H9 (cell line): ENCODE measurements around the gene ACOXL. TPM values are rescaled to one million over a fixed set of nuclear protein-coding genes. Genes with fewer than 3 reads are reported as not detected.

Experiments used
- DNase-seq: peaks from one replicate; pipeline ENCODE4 v3.0.0-alpha.2; 2017
- H2AFZ ChIP-seq: one replicate; pipeline ENCODE4 v1.6.1; 2013; ENCODE audit warnings: mild to moderate bottlenecking, low read length, control low read depth, moderate library complexity
- H2AK5ac ChIP-seq: 2 replicates; pipeline ENCODE4 v1.6.1; 2013; ENCODE audit warnings: low read length, control low read depth, mixed read lengths; ENCODE audit not compliant: insufficient read length
- H2BK120ac ChIP-seq: one replicate; pipeline ENCODE4 v1.6.1; 2013; ENCODE audit warnings: low read depth, mild to moderate bottlenecking, low read length, control low read depth, inconsistent platforms; ENCODE audit not compliant: poor library complexity, severe bottlenecking
- H2BK12ac ChIP-seq: 2 replicates; pipeline ENCODE4 v1.6.1; 2013; ENCODE audit warnings: low read length, control low read depth, mixed read lengths, low read depth; ENCODE audit not compliant: insufficient read length
- H2BK15ac ChIP-seq: 2 replicates; pipeline ENCODE4 v1.6.1; 2013; ENCODE audit warnings: low read depth, low read length, control low read depth
- H2BK20ac ChIP-seq: one replicate; pipeline ENCODE4 v1.6.1; 2013; ENCODE audit warnings: low read depth, mild to moderate bottlenecking, low read length, control low read depth, inconsistent platforms; ENCODE audit not compliant: poor library complexity, severe bottlenecking
- H2BK5ac ChIP-seq: 2 replicates; pipeline ENCODE4 v1.6.1; 2013; ENCODE audit warnings: low read length, control low read depth, mixed read lengths; ENCODE audit not compliant: insufficient read length
- H3K14ac ChIP-seq: 2 replicates; pipeline ENCODE4 v1.6.1; 2013; ENCODE audit warnings: low read length, control low read depth; ENCODE audit not compliant: insufficient read depth
- H3K18ac ChIP-seq: 2 replicates; pipeline ENCODE4 v1.6.1; 2013; ENCODE audit warnings: low read depth, mild to moderate bottlenecking, mixed read lengths, low read length, control low read depth; ENCODE audit not compliant: insufficient read length
- H3K23ac ChIP-seq: 2 replicates; pipeline ENCODE4 v1.6.1; 2013; ENCODE audit warnings: low read length, control low read depth, mixed read lengths, low read depth; ENCODE audit not compliant: insufficient read length
- H3K23me2 ChIP-seq: 2 replicates; pipeline ENCODE4 v1.6.1; 2013; ENCODE audit warnings: low read depth, mild to moderate bottlenecking, mixed read lengths, low read length, control low read depth; ENCODE audit not compliant: insufficient read length, poor library complexity, severe bottlenecking
- H3K27ac ChIP-seq: 2 replicates; pipeline ENCODE4 v1.5.1; 2013; ENCODE audit warnings: low read length, control low read depth, mixed read lengths, low read depth; ENCODE audit not compliant: insufficient read length
- H3K27me3 ChIP-seq: 2 replicates; pipeline ENCODE4 v1.6.1; 2013; ENCODE audit warnings: low read length, control low read depth, inconsistent platforms; ENCODE audit not compliant: insufficient read depth
- H3K4ac ChIP-seq: 2 replicates; pipeline ENCODE4 v1.6.1; 2013; ENCODE audit warnings: low read depth, mild to moderate bottlenecking, control low read depth, inconsistent platforms, low read length, moderate library complexity
- H3K4me1 ChIP-seq: 2 replicates; pipeline ENCODE4 v1.6.1; 2013; ENCODE audit warnings: low read length, control low read depth, inconsistent platforms; ENCODE audit not compliant: insufficient read depth
- H3K4me2 ChIP-seq: 2 replicates; pipeline ENCODE4 v1.6.1; 2013; ENCODE audit warnings: low read length, control low read depth, mixed read lengths; ENCODE audit not compliant: insufficient read length, insufficient read depth
- H3K56ac ChIP-seq: 2 replicates; pipeline ENCODE4 v1.6.1; 2013; ENCODE audit warnings: low read depth, mild to moderate bottlenecking, mixed read lengths, low read length, control low read depth; ENCODE audit not compliant: insufficient read length
- H3K79me1 ChIP-seq: 2 replicates; pipeline ENCODE4 v1.6.1; 2013; ENCODE audit warnings: low read depth, mild to moderate bottlenecking, moderate library complexity, low read length, control low read depth, inconsistent platforms; ENCODE audit not compliant: insufficient read depth, poor library complexity, severe bottlenecking
- H3K79me2 ChIP-seq: 2 replicates; pipeline ENCODE4 v1.6.1; 2013; ENCODE audit warnings: low read length, control low read depth, inconsistent platforms; ENCODE audit not compliant: insufficient read depth
- H3K9ac ChIP-seq: 2 replicates; pipeline ENCODE4 v1.6.1; 2013; ENCODE audit warnings: low read length, control low read depth, mixed read lengths; ENCODE audit not compliant: insufficient read length; ENCODE audit errors: extremely low read depth
- H3K9me3 ChIP-seq: one replicate; pipeline ENCODE4 v1.6.1; 2013; ENCODE audit warnings: low read depth, low read length, inconsistent platforms; ENCODE audit not compliant: control insufficient read depth
- H3T11ph ChIP-seq: one replicate; pipeline ENCODE4 v1.6.1; 2013; ENCODE audit warnings: mild to moderate bottlenecking, low read length, control low read depth, inconsistent platforms
- H4K20me1 ChIP-seq: one replicate; pipeline ENCODE4 v1.6.1; 2013; ENCODE audit not compliant: control insufficient read depth, insufficient read length, insufficient read depth
- H4K5ac ChIP-seq: 2 replicates; pipeline ENCODE4 v1.6.1; 2013; ENCODE audit warnings: low read depth, mild to moderate bottlenecking, mixed read lengths, low read length, control low read depth; ENCODE audit not compliant: insufficient read length
- H4K8ac ChIP-seq: replicated peaks from 2 replicates; pipeline ENCODE4 v1.6.1; 2013; ENCODE audit warnings: low read length, control low read depth, mixed read lengths, low read depth; ENCODE audit not compliant: insufficient read length
- H4K91ac ChIP-seq: 2 replicates; pipeline ENCODE4 v1.6.1; 2013; ENCODE audit warnings: low read depth, mild to moderate bottlenecking, moderate library complexity, mixed read lengths, low read length, control low read depth; ENCODE audit not compliant: insufficient read length
- H3K27ac Mint-ChIP-seq, 3 experiments: 2 replicates in 2 of 3; 3 replicates in 1 of 3; pipeline ENCODE4 v1.8.0; 2020 to 2021; ENCODE audit warnings: mixed read lengths in 3 of 3, mild to moderate bottlenecking in 1 of 3, moderate library complexity in 1 of 3
- H3K27me3 Mint-ChIP-seq: 2 replicates; pipeline ENCODE4 v1.8.0; 2021; ENCODE audit warnings: low read depth, mild to moderate bottlenecking, moderate library complexity, mixed read lengths
- H3K36me3 Mint-ChIP-seq, 3 experiments: 2 replicates in 2 of 3; 3 replicates in 1 of 3; pipeline ENCODE4 v1.8.0; 2020 to 2021; ENCODE audit warnings: low read depth in 3 of 3, mixed read lengths in 3 of 3; ENCODE audit not compliant: insufficient read depth in 1 of 3
- H3K4me1 Mint-ChIP-seq, 2 experiments: 2 replicates each; pipeline ENCODE4 v1.8.0; 2020; ENCODE audit warnings: mixed read lengths in 2 of 2
- H3K4me3 Mint-ChIP-seq, 2 experiments: 2 replicates in 1 of 2; 3 replicates in 1 of 2; pipeline ENCODE4 v1.8.0; 2020 to 2021; ENCODE audit warnings: mild to moderate bottlenecking in 2 of 2, mixed read lengths in 2 of 2, moderate library complexity in 1 of 2
- H3K9me3 Mint-ChIP-seq, 2 experiments: 2 replicates in 1 of 2; 3 replicates in 1 of 2; pipeline ENCODE4 v1.8.0; 2020; ENCODE audit warnings: mild to moderate bottlenecking in 2 of 2, mixed read lengths in 2 of 2, moderate library complexity in 1 of 2
- WGBS: extraction: QIAGEN DNeasy Blood & Tissue Kit; methylation state at CpG from one replicate; pipeline ENCODE4 v1.1.7; 2013; ENCODE audit warnings: missing lambda C conversion rate, low lambda C conversion rate, mixed read lengths; ENCODE audit not compliant: insufficient read length; ENCODE audit errors: extremely low coverage; 5-methylcytosine and 5-hydroxymethylcytosine counted together
- total RNA-seq: library from RNA; stranded (reverse); gene quantifications from 2 replicates; pipeline ENCODE4 v1.2.1, GENCODE V29; 2021
- TF ChIP-seq, protein P1 (sequence below): fragments of 200-600 bp; sonication (generic); conservative IDR thresholded peaks from 3 replicates; pipeline ENCODE4 v1.8.0; 2021; ENCODE audit warnings: antibody characterized with exemption, mild to moderate bottlenecking

Gene ACOXL
- total RNA-seq, 1 experiment from 2014 or later = 37.6 TPM

DNA sequence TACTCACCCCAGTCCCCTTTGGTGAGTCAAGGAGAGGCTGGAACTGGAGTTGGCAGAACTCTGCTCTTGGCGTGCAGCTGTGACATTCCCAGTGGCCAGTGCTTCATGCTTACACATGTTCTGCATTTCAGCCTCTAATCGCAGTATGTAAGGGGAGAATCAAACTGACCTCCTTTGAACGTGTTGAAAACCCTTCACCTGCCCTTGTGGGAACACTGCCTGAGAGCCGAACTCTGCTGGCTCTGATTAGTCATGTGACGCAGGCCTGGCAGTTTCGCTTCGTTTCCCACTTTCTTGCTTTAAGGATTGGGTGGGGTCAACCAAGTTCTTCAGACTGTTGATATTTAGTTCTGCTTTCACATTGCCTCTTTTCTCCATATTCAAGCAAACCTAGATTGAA, 214.5 kb downstream of the ACOXL start:
- Mint-ChIP-seq H3K36me3 (peaks cover 0 to 17% (median 9%) of the 10 kb centered on the region in 3 experiments; a peak in 5 of 7 replicates), H3K27me3 (no peaks in the 10 kb centered on the region; the same call in 1 of the 2 replicates), H3K4me3 (no peak overlapping the region), H3K9me3 (0 out of 5 replicates have a peak, but pooled peaks cover 0 to 5% of the 10 kb centered on the region in 2 experiments), H3K27ac (no peak overlapping the region; a peak in 1 of 7 replicates), H3K4me1 (peaks cover 8 to 10% of the 10 kb centered on the region in 2 experiments)
- H3K4ac ChIP-seq = no peak overlapping the region
- H4K91ac ChIP-seq = no peak overlapping the region
- WGBS = no CpG with 5 or more reads among the region's 7 CpGs
- H2AK5ac ChIP-seq = no peak overlapping the region
- no peaks in the 10 kb centered on the region for H3K23me2 ChIP-seq
- H3K4me2 ChIP-seq = no peak overlapping the region
- H3K9ac ChIP-seq = no peak overlapping the region
- H3K18ac ChIP-seq = no peak overlapping the region
- no peaks in the 10 kb centered on the region for H3K4me1 ChIP-seq
- no peak overlapping the region for H2BK120ac ChIP-seq
- no peaks in the 10 kb centered on the region for H3K27me3 ChIP-seq
- no peak overlapping the region for H4K5ac ChIP-seq
- H2BK12ac ChIP-seq = no peak overlapping the region
- no peak overlapping the region for H3K27ac ChIP-seq
- H2BK15ac ChIP-seq = no peak overlapping the region
- H3K56ac ChIP-seq = no peak overlapping the region
- no peak overlapping the region for H2BK20ac ChIP-seq
- H2BK5ac ChIP-seq = no peak overlapping the region
- no peaks in the 10 kb centered on the region for H3K9me3 ChIP-seq
- DNase-seq = no peak
- H4K8ac ChIP-seq = no peak overlapping the region
- H3K79me1 ChIP-seq = no peaks in the 10 kb centered on the region
- H4K20me1 ChIP-seq = no peaks in the 10 kb centered on the region
- H3T11ph ChIP-seq = no peak overlapping the region
- H2AFZ ChIP-seq = no peak overlapping the region
- TF ChIP-seq, protein P1, sequence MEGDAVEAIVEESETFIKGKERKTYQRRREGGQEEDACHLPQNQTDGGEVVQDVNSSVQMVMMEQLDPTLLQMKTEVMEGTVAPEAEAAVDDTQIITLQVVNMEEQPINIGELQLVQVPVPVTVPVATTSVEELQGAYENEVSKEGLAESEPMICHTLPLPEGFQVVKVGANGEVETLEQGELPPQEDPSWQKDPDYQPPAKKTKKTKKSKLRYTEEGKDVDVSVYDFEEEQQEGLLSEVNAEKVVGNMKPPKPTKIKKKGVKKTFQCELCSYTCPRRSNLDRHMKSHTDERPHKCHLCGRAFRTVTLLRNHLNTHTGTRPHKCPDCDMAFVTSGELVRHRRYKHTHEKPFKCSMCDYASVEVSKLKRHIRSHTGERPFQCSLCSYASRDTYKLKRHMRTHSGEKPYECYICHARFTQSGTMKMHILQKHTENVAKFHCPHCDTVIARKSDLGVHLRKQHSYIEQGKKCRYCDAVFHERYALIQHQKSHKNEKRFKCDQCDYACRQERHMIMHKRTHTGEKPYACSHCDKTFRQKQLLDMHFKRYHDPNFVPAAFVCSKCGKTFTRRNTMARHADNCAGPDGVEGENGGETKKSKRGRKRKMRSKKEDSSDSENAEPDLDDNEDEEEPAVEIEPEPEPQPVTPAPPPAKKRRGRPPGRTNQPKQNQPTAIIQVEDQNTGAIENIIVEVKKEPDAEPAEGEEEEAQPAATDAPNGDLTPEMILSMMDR = no peak
- H3K14ac ChIP-seq = no peak overlapping the region
- H3K79me2 ChIP-seq = no peaks in the 10 kb centered on the region
- H3K23ac ChIP-seq = no peak overlapping the region
